ENCODE measurements around the gene GNPNAT1. TPM values are rescaled to one million over a fixed set of nuclear protein-coding genes. Genes with fewer than 3 reads are reported as not detected.

GNPNAT1 gene
- total and polyA plus RNA-seq, 10 donors: 3.4 to 12.6 (median 8.4) TPM

- DNase-seq: no peak
- peaks cover 0 to 87% (median 48%) of the 10 kb centered on the region in 6 donors for H3K4me1 ChIP-seq
- H3K27me3 ChIP-seq (replicated peaks in 1 of 7): no peaks in the 10 kb centered on the region
- no peak overlapping the region for H3K4me3 ChIP-seq
- intact Hi-C loops (cut with DNase I; ENCODE audit: low total_unique reads): no loop called here
- H3K36me3 ChIP-seq: peaks cover 0 to 20% (median 3%) of the 10 kb centered on the region in 6 donors
- no peaks in the 10 kb centered on the region for H3K9me3 ChIP-seq
- WGBS, 5 donors: 87 to 100% (median 98%) methylated on average over 1 of the region's 1 CpG
- no peak for TF ChIP-seq POLR2A (IDR thresholded peaks at IDR 0.05)
- TF ChIP-seq CTCF (IDR thresholded peaks at IDR 0.05 in 8 of 11, conservative IDR thresholded peaks at IDR 0.05 in 3 of 11): no peak
- no peak for TF ChIP-seq POLR2AphosphoS5 (IDR thresholded peaks at IDR 0.05)
- H3K27ac ChIP-seq: peak overlapping the region in 7 of 8 donors; percentile 83 to 93 (median 86)
These were observed 50.7 kb downstream of the GNPNAT1 start for GRCh38 chr14:52740751-52741150.

DNA sequence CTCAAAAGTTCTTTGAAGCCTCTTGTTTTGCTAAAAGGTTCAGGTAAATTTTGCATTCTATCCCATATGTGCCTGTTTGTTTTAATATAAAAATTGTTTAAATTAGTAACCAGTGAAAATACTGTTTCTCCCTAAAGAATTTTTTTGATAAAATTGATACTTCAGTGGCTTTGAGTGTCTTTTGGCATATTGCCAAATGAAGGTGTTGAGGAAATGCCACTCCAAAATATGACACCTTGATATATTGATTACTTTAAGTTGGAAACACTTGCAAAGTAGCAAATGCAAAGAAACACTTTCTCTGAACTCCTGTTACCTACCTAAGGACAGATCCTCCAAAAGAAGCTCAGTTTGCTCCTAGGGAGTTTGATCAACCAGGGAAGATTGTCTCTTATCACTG lies 53.0 kb downstream of the GNPNAT1 start:
- Histone ChIP-seq H3K4me1 (peaks cover 0 to 95% (median 48%) of the 10 kb centered on the region in 6 donors), H3K4me3 (no peak overlapping the region), H3K27me3 (replicated peaks in 1 of 7) (no peaks in the 10 kb centered on the region), H3K9me3 (no peaks in the 10 kb centered on the region), H3K36me3 (peaks cover 0 to 20% (median 0%) of the 10 kb centered on the region in 6 donors), H3K27ac (no peak overlapping the region)
- no peak for TF ChIP-seq POLR2AphosphoS5 (IDR thresholded peaks at IDR 0.05)
- TF ChIP-seq CTCF (IDR thresholded peaks at IDR 0.05 in 8 of 11, conservative IDR thresholded peaks at IDR 0.05 in 3 of 11): no peak
- no peak for TF ChIP-seq POLR2A (IDR thresholded peaks at IDR 0.05)
- no peak for DNase-seq
- intact Hi-C loops (cut with DNase I; ENCODE audit: low total_unique reads): no loop called here

DNA sequence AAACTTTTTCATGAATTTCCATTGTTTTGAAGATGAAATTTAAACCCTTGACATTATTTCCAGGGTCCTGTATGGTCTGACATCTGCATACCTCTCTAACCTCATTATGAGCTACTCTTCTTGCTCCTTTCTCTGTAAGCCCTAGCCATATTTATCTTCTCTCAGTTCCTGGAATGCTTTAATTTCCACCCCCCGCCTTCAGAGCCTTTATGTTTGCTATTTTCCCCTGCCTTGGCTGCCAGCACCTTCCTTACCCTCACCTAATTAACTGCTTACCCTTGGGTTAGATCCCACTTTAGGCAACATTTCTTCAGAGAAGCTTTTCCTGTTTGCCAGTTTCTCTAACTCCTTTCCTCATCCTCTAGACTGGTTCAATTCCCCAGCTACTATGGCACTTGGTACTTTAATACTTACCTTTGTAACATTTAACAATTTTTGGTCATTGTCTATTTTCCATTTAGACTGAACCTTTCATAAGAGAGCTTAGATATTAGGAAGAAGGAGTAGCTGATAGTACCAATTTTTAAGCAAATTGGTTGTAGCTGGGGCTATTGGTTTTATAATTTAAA lies 55.4 kb downstream of the GNPNAT1 start:
- DNase-seq: no peak
- 66 to 84% (median 81%) methylated on average over 1 of the region's 1 CpG for WGBS, 5 donors
- intact Hi-C loops (cut with DNase I; ENCODE audit: low total_unique reads): no loop called here

More for the DNA sequence above, 55.4 kb downstream of the GNPNAT1 start:
- TF ChIP-seq CTCF (IDR thresholded peaks at IDR 0.05 in 8 of 11, conservative IDR thresholded peaks at IDR 0.05 in 3 of 11): no peak
- TF ChIP-seq POLR2A (IDR thresholded peaks at IDR 0.05): no peak
- TF ChIP-seq POLR2AphosphoS5 (IDR thresholded peaks at IDR 0.05): no peak
- Histone ChIP-seq H3K4me3 (no peak overlapping the region), H3K27ac (no peak overlapping the region), H3K36me3 (peaks cover 0 to 32% (median 0%) of the 10 kb centered on the region in 6 donors), H3K27me3 (replicated peaks in 1 of 7) (no peaks in the 10 kb centered on the region), H3K4me1 (peaks cover 7 to 95% (median 39%) of the 10 kb centered on the region in 6 donors), H3K9me3 (no peaks in the 10 kb centered on the region)
